ENCODE results near the gene FAM170B. TPM values are rescaled to one million over a fixed set of nuclear protein-coding genes. Genes with fewer than 3 reads are reported as not detected.
A peak's percentile ranks its signal among the peaks of the same experiment; 100 is the strongest.

Gene FAM170B
- total RNA-seq, 2 donors from 2014 or later = not detected

- Mint-ChIP-seq H3K36me3 (ENCODE audit: low read depth) (peaks cover 13% of the 10 kb centered on the region), H3K27ac (peak overlapping the region; percentile 68), H3K4me1 (peaks cover 31% of the 10 kb centered on the region), H3K27me3 (no peaks in the 10 kb centered on the region), H3K4me3 (no peak overlapping the region)
- H3K9me3 ChIP-seq (ENCODE audit: control insufficient read depth, low read length, poor library complexity, severe bottlenecking) = no peaks in the 10 kb centered on the region
- ATAC-seq (no peak), DNase-seq (no peak)
These were observed 32.1 kb upstream of the FAM170B start for GRCh38 chr10:49165821-49166483.

GRCh38 chr10:49165259-49165658 is 31.4 kb upstream of the FAM170B start:
- DNase-seq = no peak
- no peaks in the 10 kb centered on the region for H3K27me3 Mint-ChIP-seq
- peak overlapping the region; percentile 91 for H3K27ac Mint-ChIP-seq
- no peak for ATAC-seq
- peaks cover 13% of the 10 kb centered on the region for H3K36me3 Mint-ChIP-seq (ENCODE audit: low read depth)
- H3K4me1 Mint-ChIP-seq = peaks cover 29% of the 10 kb centered on the region
- no peak overlapping the region for H3K4me3 Mint-ChIP-seq
- no peaks in the 10 kb centered on the region for H3K9me3 ChIP-seq (ENCODE audit: control insufficient read depth, low read length, poor library complexity, severe bottlenecking)

GRCh38 chr10:49164559-49165188 is 30.9 kb upstream of the FAM170B start:
- no peaks in the 10 kb centered on the region for H3K9me3 ChIP-seq (ENCODE audit: control insufficient read depth, low read length, poor library complexity, severe bottlenecking)
- peak overlapping the region; percentile 91 for H3K27ac Mint-ChIP-seq
- peaks cover 13% of the 10 kb centered on the region for H3K36me3 Mint-ChIP-seq (ENCODE audit: low read depth)
- DNase-seq = no peak
- ATAC-seq = peak; percentile 87
- H3K4me1 Mint-ChIP-seq = peaks cover 29% of the 10 kb centered on the region
- H3K4me3 Mint-ChIP-seq = no peak overlapping the region
- H3K27me3 Mint-ChIP-seq = no peaks in the 10 kb centered on the region

GRCh38 chr10:49163741-49164140 is 29.9 kb upstream of the FAM170B start:
- ATAC-seq = no peak
- no peaks in the 10 kb centered on the region for H3K27me3 Mint-ChIP-seq
- peaks cover 13% of the 10 kb centered on the region for H3K36me3 Mint-ChIP-seq (ENCODE audit: low read depth)
- H3K27ac Mint-ChIP-seq = peak overlapping the region; percentile 91
- H3K4me1 Mint-ChIP-seq = peaks cover 26% of the 10 kb centered on the region
- no peak for DNase-seq
- no peak overlapping the region for H3K4me3 Mint-ChIP-seq
- H3K9me3 ChIP-seq (ENCODE audit: control insufficient read depth, low read length, poor library complexity, severe bottlenecking) = no peaks in the 10 kb centered on the region

GRCh38 chr10:49162761-49163310 is 29.0 kb upstream of the FAM170B start:
- H3K27me3 Mint-ChIP-seq = no peaks in the 10 kb centered on the region
- no peak overlapping the region for H3K4me3 Mint-ChIP-seq
- H3K9me3 ChIP-seq (ENCODE audit: control insufficient read depth, low read length, poor library complexity, severe bottlenecking) = no peaks in the 10 kb centered on the region
- peaks cover 10% of the 10 kb centered on the region for H3K36me3 Mint-ChIP-seq (ENCODE audit: low read depth)
- H3K4me1 Mint-ChIP-seq = peaks cover 26% of the 10 kb centered on the region
- ATAC-seq (no peak), DNase-seq (no peak)
- H3K27ac Mint-ChIP-seq = no peak overlapping the region

GRCh38 chr10:49162063-49162462 is 28.2 kb upstream of the FAM170B start:
- no peaks in the 10 kb centered on the region for H3K27me3 Mint-ChIP-seq
- H3K9me3 ChIP-seq (ENCODE audit: control insufficient read depth, low read length, poor library complexity, severe bottlenecking) = no peaks in the 10 kb centered on the region
- H3K4me1 Mint-ChIP-seq = peaks cover 33% of the 10 kb centered on the region
- no peak for DNase-seq
- H3K27ac Mint-ChIP-seq = no peak overlapping the region
- H3K4me3 Mint-ChIP-seq = no peak overlapping the region
- peaks cover 10% of the 10 kb centered on the region for H3K36me3 Mint-ChIP-seq (ENCODE audit: low read depth)
- ATAC-seq = no peak

GRCh38 chr10:49161411-49161997 is 27.7 kb upstream of the FAM170B start:
- H3K27ac Mint-ChIP-seq = no peak overlapping the region
- DNase-seq = no peak
- peaks cover 9% of the 10 kb centered on the region for H3K36me3 Mint-ChIP-seq (ENCODE audit: low read depth)
- no peak overlapping the region for H3K4me3 Mint-ChIP-seq
- H3K9me3 ChIP-seq (ENCODE audit: control insufficient read depth, low read length, poor library complexity, severe bottlenecking) = no peaks in the 10 kb centered on the region
- no peaks in the 10 kb centered on the region for H3K27me3 Mint-ChIP-seq
- ATAC-seq = no peak
- peaks cover 34% of the 10 kb centered on the region for H3K4me1 Mint-ChIP-seq

- DNase-seq (no peak), ATAC-seq (no peak)
- Mint-ChIP-seq H3K4me3 (no peak overlapping the region), H3K27ac (no peak overlapping the region), H3K27me3 (no peaks in the 10 kb centered on the region), H3K4me1 (peaks cover 34% of the 10 kb centered on the region), H3K36me3 (ENCODE audit: low read depth) (peaks cover 6% of the 10 kb centered on the region)
- H3K9me3 ChIP-seq (ENCODE audit: control insufficient read depth, low read length, poor library complexity, severe bottlenecking) = no peaks in the 10 kb centered on the region
These were observed 27.0 kb upstream of the FAM170B start for GRCh38 chr10:49160814-49161213.

- Mint-ChIP-seq H3K4me3 (no peak overlapping the region), H3K4me1 (peaks cover 34% of the 10 kb centered on the region), H3K27ac (no peak overlapping the region), H3K36me3 (ENCODE audit: low read depth) (peaks cover 10% of the 10 kb centered on the region), H3K27me3 (no peaks in the 10 kb centered on the region)
- ATAC-seq = no peak
- no peak for DNase-seq
- H3K9me3 ChIP-seq (ENCODE audit: control insufficient read depth, low read length, poor library complexity, severe bottlenecking) = no peaks in the 10 kb centered on the region
These were observed 26.3 kb upstream of the FAM170B start for GRCh38 chr10:49160110-49160509.

GRCh38 chr10:49158915-49159314 is 25.1 kb upstream of the FAM170B start:
- Mint-ChIP-seq H3K4me3 (no peak overlapping the region), H3K4me1 (peaks cover 22% of the 10 kb centered on the region), H3K27me3 (no peaks in the 10 kb centered on the region), H3K36me3 (ENCODE audit: low read depth) (peaks cover 10% of the 10 kb centered on the region), H3K27ac (no peak overlapping the region)
- ATAC-seq (no peak), DNase-seq (no peak)
- H3K9me3 ChIP-seq (ENCODE audit: control insufficient read depth, low read length, poor library complexity, severe bottlenecking) = no peaks in the 10 kb centered on the region

- Mint-ChIP-seq H3K36me3 (ENCODE audit: low read depth) (peaks cover 10% of the 10 kb centered on the region), H3K27me3 (no peaks in the 10 kb centered on the region), H3K4me1 (peaks cover 21% of the 10 kb centered on the region), H3K27ac (no peak overlapping the region), H3K4me3 (no peak overlapping the region)
- H3K9me3 ChIP-seq (ENCODE audit: control insufficient read depth, low read length, poor library complexity, severe bottlenecking) = no peaks in the 10 kb centered on the region
- no peak for ATAC-seq
- no peak for DNase-seq
These were observed 24.6 kb upstream of the FAM170B start for GRCh38 chr10:49158404-49158803.

GRCh38 chr10:49157229-49157628 is 23.4 kb upstream of the FAM170B start:
- Mint-ChIP-seq H3K27me3 (no peaks in the 10 kb centered on the region), H3K36me3 (ENCODE audit: low read depth) (peaks cover 8% of the 10 kb centered on the region), H3K4me1 (peaks cover 19% of the 10 kb centered on the region), H3K27ac (no peak overlapping the region), H3K4me3 (no peak overlapping the region)
- no peaks in the 10 kb centered on the region for H3K9me3 ChIP-seq (ENCODE audit: control insufficient read depth, low read length, poor library complexity, severe bottlenecking)
- no peak for ATAC-seq
- DNase-seq = no peak

- Mint-ChIP-seq H3K27me3 (no peaks in the 10 kb centered on the region), H3K4me1 (peaks cover 16% of the 10 kb centered on the region), H3K27ac (no peak overlapping the region), H3K36me3 (ENCODE audit: low read depth) (peaks cover 3% of the 10 kb centered on the region), H3K4me3 (no peak overlapping the region)
- ATAC-seq (no peak), DNase-seq (no peak)
- no peaks in the 10 kb centered on the region for H3K9me3 ChIP-seq (ENCODE audit: control insufficient read depth, low read length, poor library complexity, severe bottlenecking)
These were observed 20.8 kb upstream of the FAM170B start for GRCh38 chr10:49154641-49155040.
